Osteoblast (primary cell): ENCODE measurements around the gene TMEM38A. TPM values are rescaled to one million over a fixed set of nuclear protein-coding genes. Genes with fewer than 3 reads are reported as not detected.

Experiments used
- DNase-seq: peaks from one replicate; pipeline ENCODE4 v3.0.0; 2011; ENCODE audit warnings: low spot score, mixed read lengths; ENCODE audit not compliant: insufficient read length; ENCODE audit errors: missing footprints
- H2AFZ ChIP-seq: 2 replicates; pipeline ENCODE4 v1.6.0; 2011; ENCODE audit warnings: mild to moderate bottlenecking, low read length
- H3K27ac ChIP-seq: 2 replicates; pipeline ENCODE4 v1.5.1; 2011; ENCODE audit warnings: mild to moderate bottlenecking, low read depth, low read length, moderate library complexity
- H3K27me3 ChIP-seq: 2 replicates; pipeline ENCODE4 v1.6.0; 2012; ENCODE audit warnings: mild to moderate bottlenecking, control low read depth, inconsistent platforms, low read length, moderate library complexity; ENCODE audit not compliant: insufficient read depth
- H3K36me3 ChIP-seq: 2 replicates; pipeline ENCODE4 v1.5.1; 2011; ENCODE audit warnings: mild to moderate bottlenecking, low read length, control low read depth, moderate library complexity; ENCODE audit not compliant: insufficient read depth
- H3K4me1 ChIP-seq: 2 replicates; pipeline ENCODE4 v1.5.1; 2011; ENCODE audit warnings: mild to moderate bottlenecking, low read length, control low read depth, moderate library complexity; ENCODE audit not compliant: insufficient read depth
- H3K4me2 ChIP-seq: 2 replicates; pipeline ENCODE4 v1.6.0; 2011; ENCODE audit warnings: mild to moderate bottlenecking, low read length; ENCODE audit not compliant: insufficient read depth
- H3K4me3 ChIP-seq: fragments of 200-600 bp; sonication (generic); 3 replicates; pipeline ENCODE4 v1.5.1; 2012; ENCODE audit warnings: mild to moderate bottlenecking, low read length, inconsistent platforms; ENCODE audit not compliant: insufficient read depth
- H3K79me2 ChIP-seq: 2 replicates; pipeline ENCODE4 v1.6.0; 2012; ENCODE audit warnings: mild to moderate bottlenecking, low read length, control low read depth, inconsistent platforms; ENCODE audit not compliant: insufficient read depth
- H3K9me3 ChIP-seq: 2 replicates; pipeline ENCODE4 v1.5.1; 2011; ENCODE audit warnings: low read depth, low read length, control low read depth
- H4K20me1 ChIP-seq: 2 replicates; pipeline ENCODE4 v1.6.0; 2012; ENCODE audit warnings: mild to moderate bottlenecking, low read length, control low read depth; ENCODE audit not compliant: insufficient read depth
- CTCF ChIP-seq: IDR thresholded peaks from 2 replicates; pipeline ENCODE4 v1.5.1; 2011; ENCODE audit warnings: mild to moderate bottlenecking, low read depth, low read length, moderate library complexity; ENCODE audit errors: extremely low read depth
- total RNA-seq: library from RNA; depleted of rRNA; stranded (reverse); fragments of >200 nt; gene quantifications from 2 replicates; pipeline ENCODE4 v1.2.3, GENCODE V29; 2012

TMEM38A gene
- total RNA-seq, 1 donor, result 2.5 TPM

- H3K27me3 ChIP-seq, result no peaks in the 10 kb centered on the region
- no peak overlapping the region for H3K4me3 ChIP-seq
- DNase-seq, result peak; percentile 44
- no peak overlapping the region for H3K27ac ChIP-seq
- no peak for TF ChIP-seq CTCF
- H3K9me3 ChIP-seq, result no peaks in the 10 kb centered on the region
- H3K4me2 ChIP-seq, result no peak overlapping the region
- no peaks in the 10 kb centered on the region for H3K36me3 ChIP-seq
- H3K4me1 ChIP-seq, result peaks cover 10% of the 10 kb centered on the region
- no peak overlapping the region for H2AFZ ChIP-seq
- H3K79me2 ChIP-seq, result peaks cover 100% of the 10 kb centered on the region
- H4K20me1 ChIP-seq, result peaks cover 96% of the 10 kb centered on the region
Observed at GRCh38 chr19:16615808-16616207, 45.1 kb upstream of the TMEM38A start.

GRCh38 chr19:16618248-16618647 is 42.7 kb upstream of the TMEM38A start:
- TF ChIP-seq CTCF, result no peak
- Histone ChIP-seq H3K4me1 (peaks cover 8% of the 10 kb centered on the region), H3K36me3 (peaks cover 6% of the 10 kb centered on the region), H3K9me3 (no peaks in the 10 kb centered on the region), H2AFZ (no peak overlapping the region), H3K27me3 (no peaks in the 10 kb centered on the region), H3K79me2 (peaks cover 100% of the 10 kb centered on the region), H4K20me1 (peaks cover 96% of the 10 kb centered on the region), H3K4me2 (no peak overlapping the region), H3K27ac (no peak overlapping the region), H3K4me3 (no peak overlapping the region)
- DNase-seq, result peak; percentile 35

GRCh38 chr19:16619457-16619856 is 41.5 kb upstream of the TMEM38A start:
- Histone ChIP-seq H2AFZ (no peak overlapping the region), H3K9me3 (no peaks in the 10 kb centered on the region), H3K79me2 (peaks cover 100% of the 10 kb centered on the region), H3K27me3 (no peaks in the 10 kb centered on the region), H3K4me1 (peaks cover 8% of the 10 kb centered on the region), H3K27ac (no peak overlapping the region), H4K20me1 (peaks cover 98% of the 10 kb centered on the region), H3K4me2 (no peak overlapping the region), H3K4me3 (no peak overlapping the region), H3K36me3 (peaks cover 16% of the 10 kb centered on the region)
- peak; percentile 80 for DNase-seq
- no peak for TF ChIP-seq CTCF

- DNase-seq, result no peak
- H3K4me1 ChIP-seq, result peaks cover 8% of the 10 kb centered on the region
- H2AFZ ChIP-seq, result no peak overlapping the region
- no peak overlapping the region for H3K4me2 ChIP-seq
- TF ChIP-seq CTCF, result no peak
- H3K27me3 ChIP-seq, result no peaks in the 10 kb centered on the region
- H3K79me2 ChIP-seq, result peaks cover 100% of the 10 kb centered on the region
- H3K4me3 ChIP-seq, result no peak overlapping the region
- H3K27ac ChIP-seq, result no peak overlapping the region
- H3K9me3 ChIP-seq, result no peaks in the 10 kb centered on the region
- peaks cover 98% of the 10 kb centered on the region for H4K20me1 ChIP-seq
- peaks cover 22% of the 10 kb centered on the region for H3K36me3 ChIP-seq
Observed at GRCh38 chr19:16620018-16620417, 40.9 kb upstream of the TMEM38A start.
